ENCODE results near the gene PKM. TPM values are rescaled to one million over a fixed set of nuclear protein-coding genes. Genes with fewer than 3 reads are reported as not detected.

Gene PKM
- total and polyA plus RNA-seq, 2 experiments from 2014 or later = 2,427 to 2,534 TPM

DNA sequence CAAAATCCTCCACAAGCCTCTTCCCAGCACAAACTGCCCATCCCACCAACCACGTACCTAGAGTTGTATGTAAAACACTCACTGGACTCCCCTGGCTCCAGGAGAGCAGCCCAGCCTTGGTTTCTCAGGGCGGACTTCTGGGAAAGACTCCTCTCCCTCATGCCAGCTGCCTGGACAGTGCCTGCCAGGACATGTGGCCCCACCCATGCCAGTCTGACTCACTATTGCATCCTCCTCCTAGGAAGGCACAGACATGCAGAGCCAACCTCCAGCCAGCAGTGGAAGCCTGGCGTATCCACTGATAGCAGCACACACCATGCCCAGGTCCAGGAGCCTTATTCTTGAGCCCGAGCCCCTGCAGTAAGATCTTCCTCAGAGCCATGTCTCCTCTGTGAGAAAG, 8.6 kb downstream of the PKM start:
- Histone ChIP-seq H3K27me3 (replicated peaks; ENCODE audit: insufficient read depth) (no peaks in the 10 kb centered on the region), H3K27ac (peak overlapping the region; percentile 64), H4K20me1 (ENCODE audit: insufficient read depth) (peaks cover 61% of the 10 kb centered on the region), H3K4me3 (peak overlapping the region; percentile 28), H3K36me3 (ENCODE audit: low read depth) (peaks cover 55% of the 10 kb centered on the region), H3K79me2 (ENCODE audit: insufficient read depth) (peaks cover 100% of the 10 kb centered on the region), H3K4me1 (ENCODE audit: insufficient read depth) (peaks cover 62% of the 10 kb centered on the region), H3K9me3 (ENCODE audit: low read depth) (no peaks in the 10 kb centered on the region), H3K9ac (peak overlapping the region; percentile 40), H3K4me2 (ENCODE audit: unreplicated experiment) (peak overlapping the region; percentile 60), H2AFZ (no peak overlapping the region), H3F3A (ENCODE audit: insufficient read depth) (peaks cover 86% of the 10 kb centered on the region), H3K9me2 (ENCODE audit: insufficient read depth) (no peaks in the 10 kb centered on the region)
- WGBS, 2 experiments (ENCODE audit: low coverage in 1 of 2, low lambda C conversion rate in 2 of 2, missing lambda C conversion rate in 2 of 2) = 28 to 30% methylated on average over 4 of the region's 4 CpGs
- TF ChIP-seq EZH2 (IDR thresholded peaks at IDR 0.05; ENCODE audit: insufficient read depth, poor library complexity, severe bottlenecking) (no peak), EZH2phosphoT487 (IDR thresholded peaks at IDR 0.05; ENCODE audit: insufficient read depth, low read depth) (no peak)
- in situ Hi-C loops (cut with MboI) = no loop called here
- peak; percentile 89 for DNase-seq

DNA sequence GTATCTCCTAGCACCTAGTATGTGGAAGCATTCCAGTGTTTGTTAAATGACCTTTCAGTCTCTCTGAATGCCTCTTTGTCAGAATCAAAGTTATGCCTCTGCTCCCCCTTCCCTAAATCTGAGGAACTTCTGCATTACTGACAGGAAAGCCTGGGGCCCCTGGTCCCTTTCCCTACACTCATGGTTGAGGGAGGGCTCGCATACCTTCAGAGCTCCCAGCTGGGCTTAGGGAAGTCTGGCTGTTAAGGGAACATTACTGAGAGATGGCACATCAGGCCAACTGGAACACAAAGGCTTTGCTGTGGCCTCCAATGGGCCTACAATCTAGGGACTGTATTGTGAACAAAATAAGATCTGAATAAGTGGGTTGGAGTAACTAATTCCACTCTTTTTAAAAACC, 10.3 kb downstream of the PKM start:
- DNase-seq = no peak
- Histone ChIP-seq H3K4me2 (ENCODE audit: unreplicated experiment) (no peak overlapping the region), H3K27ac (0 out of 2 replicates have a peak overlapping the region, but pooled peaks have one; percentile 11)

GRCh38 chr15:72217216-72217615, 13.8 kb downstream of the PKM start:
- no peaks in the 10 kb centered on the region for H3K27me3 ChIP-seq (replicated peaks; ENCODE audit: insufficient read depth)
- H3K4me1 ChIP-seq (ENCODE audit: insufficient read depth) = peaks cover 15% of the 10 kb centered on the region
- 44 to 58% methylated on average over 4 of the region's 4 CpGs for WGBS, 2 experiments (ENCODE audit: low coverage in 1 of 2, low lambda C conversion rate in 2 of 2, missing lambda C conversion rate in 2 of 2)
- peaks cover 100% of the 10 kb centered on the region for H3K79me2 ChIP-seq (ENCODE audit: insufficient read depth)
- in situ Hi-C loops (cut with MboI) = no loop called here
- no peaks in the 10 kb centered on the region for H3K9me3 ChIP-seq (ENCODE audit: low read depth)
- no peak overlapping the region for H3K4me3 ChIP-seq
- DNase-seq = no peak
- H3F3A ChIP-seq (ENCODE audit: insufficient read depth) = peaks cover 90% of the 10 kb centered on the region
- no peaks in the 10 kb centered on the region for H3K9me2 ChIP-seq (ENCODE audit: insufficient read depth)
- peaks cover 41% of the 10 kb centered on the region for H4K20me1 ChIP-seq (ENCODE audit: insufficient read depth)
- H3K27ac ChIP-seq = peak overlapping the region; percentile 28
- H3K9ac ChIP-seq = no peak overlapping the region
- TF ChIP-seq EZH2 (IDR thresholded peaks at IDR 0.05; ENCODE audit: insufficient read depth, poor library complexity, severe bottlenecking) = no peak
- no peak for TF ChIP-seq EZH2phosphoT487 (IDR thresholded peaks at IDR 0.05; ENCODE audit: insufficient read depth, low read depth)
- peaks cover 83% of the 10 kb centered on the region for H3K36me3 ChIP-seq (ENCODE audit: low read depth)
- H2AFZ ChIP-seq = no peak overlapping the region
- no peak overlapping the region for H3K4me2 ChIP-seq (ENCODE audit: unreplicated experiment)

More for the DNA sequence above, 10.3 kb downstream of the PKM start:
- 90 to 95% methylated on average over 1 of the region's 1 CpG for WGBS, 2 experiments (ENCODE audit: low coverage in 1 of 2, low lambda C conversion rate in 2 of 2, missing lambda C conversion rate in 2 of 2)
- Histone ChIP-seq H3F3A (ENCODE audit: insufficient read depth) (peaks cover 89% of the 10 kb centered on the region), H4K20me1 (ENCODE audit: insufficient read depth) (peaks cover 55% of the 10 kb centered on the region), H3K36me3 (ENCODE audit: low read depth) (peaks cover 69% of the 10 kb centered on the region), H2AFZ (no peak overlapping the region), H3K9me2 (ENCODE audit: insufficient read depth) (no peaks in the 10 kb centered on the region), H3K4me3 (no peak overlapping the region), H3K27me3 (replicated peaks; ENCODE audit: insufficient read depth) (no peaks in the 10 kb centered on the region), H3K9me3 (ENCODE audit: low read depth) (no peaks in the 10 kb centered on the region), H3K4me1 (ENCODE audit: insufficient read depth) (peaks cover 46% of the 10 kb centered on the region), H3K79me2 (ENCODE audit: insufficient read depth) (peaks cover 100% of the 10 kb centered on the region), H3K9ac (no peak overlapping the region; the same call in 1 of the 2 replicates)
- no peak for TF ChIP-seq EZH2phosphoT487 (IDR thresholded peaks at IDR 0.05; ENCODE audit: insufficient read depth, low read depth)
- TF ChIP-seq EZH2 (IDR thresholded peaks at IDR 0.05; ENCODE audit: insufficient read depth, poor library complexity, severe bottlenecking) = no peak
- in situ Hi-C loops (cut with MboI) = no loop called here

GRCh38 chr15:72216079-72216478, 14.9 kb downstream of the PKM start:
- H3K4me3 ChIP-seq = no peak overlapping the region
- no peak overlapping the region for H2AFZ ChIP-seq
- no peak overlapping the region for H3K4me2 ChIP-seq (ENCODE audit: unreplicated experiment)
- no peak for DNase-seq
- peaks cover 41% of the 10 kb centered on the region for H4K20me1 ChIP-seq (ENCODE audit: insufficient read depth)
- in situ Hi-C loops (cut with MboI) = no loop called here
- no peak overlapping the region for H3K9ac ChIP-seq
- no peaks in the 10 kb centered on the region for H3K9me3 ChIP-seq (ENCODE audit: low read depth)
- H3K27me3 ChIP-seq (replicated peaks; ENCODE audit: insufficient read depth) = no peaks in the 10 kb centered on the region
- WGBS, 2 experiments (ENCODE audit: low coverage in 1 of 2, low lambda C conversion rate in 2 of 2, missing lambda C conversion rate in 2 of 2) = 92 to 93% methylated on average over 1 of the region's 1 CpG
- H3K79me2 ChIP-seq (ENCODE audit: insufficient read depth) = peaks cover 100% of the 10 kb centered on the region
- H3K36me3 ChIP-seq (ENCODE audit: low read depth) = peaks cover 92% of the 10 kb centered on the region
- no peak for TF ChIP-seq EZH2phosphoT487 (IDR thresholded peaks at IDR 0.05; ENCODE audit: insufficient read depth, low read depth)
- TF ChIP-seq EZH2 (IDR thresholded peaks at IDR 0.05; ENCODE audit: insufficient read depth, poor library complexity, severe bottlenecking) = no peak
- peak overlapping the region; percentile 9; the same call in 1 of the 2 replicates for H3K27ac ChIP-seq
- H3F3A ChIP-seq (ENCODE audit: insufficient read depth) = peaks cover 94% of the 10 kb centered on the region
- no peaks in the 10 kb centered on the region for H3K9me2 ChIP-seq (ENCODE audit: insufficient read depth)
- H3K4me1 ChIP-seq (ENCODE audit: insufficient read depth) = peaks cover 10% of the 10 kb centered on the region; the same call in 1 of the 2 replicates

All from GM23248 (cell line).